SK-N-DZ (cell line): ENCODE results near the gene PALLD.

Source experiments
- DNase-seq: peaks from one replicate; pipeline ENCODE4 v3.0.0-alpha.2; 2015; ENCODE audit warnings: low spot score

Gene PALLD

DNA sequence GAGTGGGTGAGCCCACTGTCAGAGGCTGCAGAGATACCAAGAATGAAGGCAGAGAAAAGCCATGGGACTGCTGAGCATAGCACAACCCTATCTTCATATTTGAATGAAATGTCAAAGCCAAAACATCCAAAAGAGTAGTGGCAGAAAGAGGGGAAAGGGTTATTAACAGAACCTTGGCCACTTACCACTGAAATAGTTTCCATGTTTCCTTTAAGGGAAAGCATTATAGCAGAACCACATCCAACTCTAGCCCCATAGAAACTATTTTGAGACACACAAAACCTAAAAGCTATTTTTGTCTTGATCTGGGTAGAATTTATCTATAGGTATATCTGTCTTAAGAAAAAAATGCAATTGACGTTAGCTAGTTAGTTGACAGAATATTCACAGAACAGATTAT lies 373.2 kb downstream of the PALLD start:
- DNase-seq, result no peak

DNA sequence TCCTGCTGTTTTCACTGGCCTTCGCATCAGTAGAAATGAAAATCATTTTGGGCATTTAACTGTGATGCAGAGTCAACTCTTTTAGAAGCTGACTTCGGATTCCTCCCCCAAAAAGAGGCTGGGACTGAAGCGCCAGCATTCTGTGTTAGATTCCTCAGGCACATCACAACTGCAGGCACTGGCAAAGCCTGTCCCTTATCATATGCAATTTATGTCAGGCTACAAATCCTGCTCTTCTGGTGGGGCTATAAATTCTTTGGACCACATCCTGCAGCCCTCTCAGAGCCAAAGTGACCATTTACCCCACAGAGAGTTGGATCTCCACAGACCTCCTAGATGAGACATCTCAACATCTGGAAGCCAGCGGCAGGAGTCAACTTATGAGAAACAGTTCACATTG lies 374.8 kb downstream of the PALLD start:
- DNase-seq, result no peak

DNA sequence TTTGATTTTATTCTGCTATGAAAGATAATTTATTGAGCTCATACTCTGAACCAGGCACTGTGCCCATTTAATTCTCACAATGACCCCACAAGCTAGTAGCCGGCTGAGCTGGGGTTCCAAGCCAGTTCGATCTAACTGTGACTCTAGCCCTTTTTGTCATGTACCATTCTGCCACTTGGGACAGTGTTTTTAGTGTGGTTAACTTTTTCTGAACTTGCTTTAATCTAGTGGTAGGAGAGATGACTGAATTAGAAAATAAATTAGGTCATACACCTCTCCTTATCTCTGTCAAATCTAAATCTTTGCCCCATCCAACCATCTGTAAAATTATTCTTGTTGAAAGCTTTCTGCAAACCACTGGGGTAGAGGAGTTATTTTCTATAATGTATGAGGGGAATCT lies 377.2 kb downstream of the PALLD start:
- no peak for DNase-seq

DNA sequence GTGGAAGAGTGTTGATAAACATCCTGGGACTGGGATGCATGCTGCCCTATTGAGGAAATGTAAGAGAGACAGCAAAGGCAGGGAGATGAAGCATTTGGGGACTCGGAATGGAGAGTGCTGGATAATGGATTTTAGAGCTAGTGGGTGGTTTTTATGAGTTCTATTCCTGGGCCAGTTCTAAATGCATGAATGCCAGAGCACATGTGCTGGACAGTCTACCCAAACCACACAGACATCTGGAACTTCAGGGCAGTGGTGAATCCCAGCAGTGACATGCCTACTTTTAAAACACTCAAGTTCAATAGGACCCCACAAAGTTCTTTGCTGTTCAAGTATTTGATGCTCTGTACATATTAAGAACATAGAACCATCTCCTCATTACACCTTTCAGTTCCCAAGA lies 379.3 kb downstream of the PALLD start:
- DNase-seq, result no peak

DNA sequence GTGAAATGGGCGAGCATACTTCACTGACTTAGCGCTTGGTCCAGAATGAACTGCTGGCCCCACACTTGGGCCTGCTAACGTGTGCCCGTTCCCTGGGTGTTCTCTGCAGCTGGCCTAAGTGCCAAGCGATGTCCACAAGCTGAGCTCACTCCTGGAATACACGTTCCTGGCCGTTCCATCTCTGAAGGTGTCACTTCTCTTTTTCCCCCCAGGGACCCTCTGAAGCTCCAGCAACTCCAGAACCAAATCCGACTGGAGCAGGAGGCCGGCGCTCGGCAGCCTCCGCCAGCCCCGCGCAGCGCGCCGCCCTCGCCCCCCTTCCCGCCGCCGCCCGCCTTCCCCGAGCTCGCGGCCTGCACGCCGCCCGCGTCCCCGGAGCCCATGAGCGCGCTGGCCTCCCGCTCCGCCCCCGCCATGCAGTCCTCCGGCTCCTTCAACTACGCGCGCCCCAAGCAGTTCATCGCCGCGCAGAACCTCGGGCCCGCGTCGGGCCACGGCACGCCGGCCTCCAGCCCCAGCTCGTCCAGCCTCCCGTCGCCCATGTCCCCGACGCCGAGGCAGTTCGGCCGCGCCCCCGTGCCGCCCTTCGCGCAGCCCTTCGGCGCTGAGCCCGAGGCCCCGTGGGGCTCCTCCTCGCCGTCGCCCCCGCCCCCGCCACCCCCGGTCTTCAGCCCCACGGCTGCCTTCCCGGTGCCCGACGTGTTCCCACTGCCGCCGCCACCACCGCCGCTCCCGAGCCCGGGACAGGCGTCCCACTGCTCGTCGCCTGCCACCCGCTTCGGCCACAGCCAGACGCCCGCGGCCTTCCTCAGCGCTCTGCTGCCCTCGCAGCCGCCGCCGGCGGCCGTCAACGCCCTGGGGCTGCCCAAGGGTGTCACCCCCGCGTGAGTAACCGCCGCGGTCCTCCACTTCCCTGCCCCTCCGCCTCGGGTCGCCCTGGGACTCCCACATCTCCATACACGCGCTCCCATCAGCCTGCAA lies 380.9 kb downstream of the PALLD start:
- DNase-seq, result no peak

DNA sequence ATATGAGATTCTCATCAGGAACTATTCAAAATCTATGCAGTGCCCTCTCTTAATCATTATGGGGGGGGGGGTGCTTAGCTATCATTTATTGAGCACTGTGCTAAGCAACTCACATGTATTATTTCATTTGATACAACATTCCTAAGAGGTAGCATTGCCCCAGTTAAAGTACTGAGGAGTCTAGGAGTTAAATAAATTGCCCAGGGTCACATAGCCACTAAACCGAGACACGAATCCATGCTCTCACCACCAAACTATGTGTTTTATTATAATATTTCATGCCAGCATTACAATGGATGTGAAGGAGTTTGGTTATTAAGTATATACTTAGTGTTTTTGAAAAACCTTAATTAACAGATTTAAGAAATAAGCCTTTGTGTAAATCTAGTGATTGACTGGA lies 381.8 kb downstream of the PALLD start:
- no peak for DNase-seq

DNA sequence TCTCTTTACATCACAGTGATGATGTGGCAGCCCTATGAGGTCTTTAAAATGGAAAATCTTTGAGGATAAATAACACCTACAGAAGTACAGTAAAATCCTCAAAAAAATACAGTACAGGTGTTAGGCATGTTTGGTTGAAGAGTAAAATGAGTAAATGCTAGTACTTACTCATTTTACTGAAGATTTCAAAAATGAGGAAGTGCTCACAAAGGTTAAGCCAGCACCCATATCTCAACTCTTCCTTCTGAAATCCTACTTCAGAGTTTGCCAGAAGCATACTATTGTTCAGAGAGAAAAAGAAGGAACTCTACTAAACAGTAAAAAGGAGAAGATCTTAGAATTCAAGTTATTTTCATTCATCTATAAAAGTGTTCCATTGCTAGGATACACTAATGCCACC lies 382.3 kb downstream of the PALLD start:
- DNase-seq, result no peak

DNA sequence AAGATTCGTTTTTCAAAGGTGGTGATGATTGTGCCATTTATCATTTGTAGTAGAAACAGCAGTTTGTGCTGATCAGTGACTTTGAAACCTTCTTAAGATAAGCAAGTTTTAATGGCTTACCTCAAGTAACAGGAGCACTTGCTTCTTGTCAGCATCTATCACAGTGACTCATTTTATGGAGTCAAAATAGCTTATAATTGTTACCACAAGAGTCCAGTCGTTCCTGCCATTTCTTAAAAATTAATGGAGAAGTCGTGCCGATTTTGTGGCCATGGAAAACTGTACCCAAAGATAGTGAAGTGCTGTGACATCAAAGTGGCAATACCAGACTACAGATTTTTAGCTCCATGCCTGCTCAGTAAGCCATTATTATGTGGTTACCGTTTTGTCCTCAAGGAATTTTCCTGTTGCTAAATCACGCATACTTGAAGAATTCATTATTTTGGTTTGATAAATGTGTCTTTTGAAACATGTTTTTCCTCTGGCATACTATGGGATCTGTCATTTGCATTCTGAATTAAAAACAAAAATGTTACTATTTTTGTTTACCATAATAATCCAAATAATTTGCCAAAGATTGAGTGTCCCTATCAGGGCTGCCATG lies 383.3 kb downstream of the PALLD start:
- DNase-seq, result no peak

DNA sequence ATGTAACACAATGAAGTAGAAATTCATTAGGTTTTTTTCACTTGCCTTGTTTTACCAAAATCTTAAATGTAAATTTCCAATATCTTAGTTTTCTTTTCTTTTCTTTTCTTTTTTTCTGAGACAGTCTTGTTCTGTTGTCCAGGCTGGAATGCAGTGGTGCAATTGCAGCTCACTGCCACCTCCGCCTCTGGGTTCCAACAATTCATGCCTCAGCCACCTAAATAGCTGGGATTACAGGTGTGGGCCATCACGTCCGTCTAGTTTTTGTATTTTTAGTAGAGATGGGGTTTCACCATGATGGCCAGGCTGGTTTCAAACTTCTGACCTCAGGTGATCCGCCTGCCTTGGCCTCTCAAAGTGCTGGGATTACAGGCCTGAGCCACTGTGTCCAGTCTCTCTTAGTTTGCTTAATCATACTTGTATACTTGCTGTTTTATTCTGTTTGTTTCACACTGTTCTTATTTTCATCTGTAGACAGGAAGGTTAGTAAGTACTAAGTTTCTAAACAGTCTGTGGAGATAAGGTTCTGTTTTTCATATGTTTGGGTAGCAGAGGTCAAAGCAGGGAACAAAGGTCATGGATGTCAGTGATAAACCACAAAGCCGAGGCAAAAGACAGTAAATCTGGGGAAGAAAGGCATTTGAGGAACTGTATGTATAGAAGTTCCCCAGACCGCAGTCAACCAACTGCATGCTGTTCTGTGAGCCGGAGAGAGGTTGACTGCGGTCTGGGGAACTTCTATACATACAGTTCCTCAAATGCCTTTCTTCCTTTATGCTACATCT lies 384.2 kb downstream of the PALLD start:
- DNase-seq, result no peak

DNA sequence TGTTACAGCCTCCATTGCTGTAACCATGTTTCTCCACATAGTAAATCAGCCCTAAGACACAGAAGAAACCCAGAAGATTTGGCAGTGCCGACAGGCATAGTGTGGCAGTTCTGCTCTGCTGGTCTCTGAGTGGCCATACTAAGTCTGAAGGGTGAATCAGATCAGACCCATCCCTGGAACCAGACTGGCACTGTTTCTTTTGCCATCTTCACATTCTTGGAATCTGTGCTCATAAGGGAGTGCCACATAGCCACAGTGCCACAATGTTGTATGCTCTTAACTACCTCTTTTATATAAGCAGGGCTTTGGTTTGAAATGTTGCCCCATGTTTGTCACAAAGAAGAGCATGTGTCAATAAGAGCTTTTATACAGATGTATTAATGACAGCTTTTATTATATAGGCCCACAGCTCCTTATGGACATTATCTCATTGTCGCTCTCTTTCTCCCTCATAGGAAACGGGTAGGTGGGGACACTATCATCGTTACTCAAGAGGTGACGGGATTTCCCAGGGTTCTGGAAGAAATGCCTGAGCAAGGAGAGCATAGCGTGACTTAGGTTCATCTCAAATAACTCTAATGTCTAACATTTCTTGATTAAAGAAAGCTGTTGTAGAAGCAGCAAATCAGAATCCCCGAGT lies 385.0 kb downstream of the PALLD start:
- DNase-seq, result no peak

DNA sequence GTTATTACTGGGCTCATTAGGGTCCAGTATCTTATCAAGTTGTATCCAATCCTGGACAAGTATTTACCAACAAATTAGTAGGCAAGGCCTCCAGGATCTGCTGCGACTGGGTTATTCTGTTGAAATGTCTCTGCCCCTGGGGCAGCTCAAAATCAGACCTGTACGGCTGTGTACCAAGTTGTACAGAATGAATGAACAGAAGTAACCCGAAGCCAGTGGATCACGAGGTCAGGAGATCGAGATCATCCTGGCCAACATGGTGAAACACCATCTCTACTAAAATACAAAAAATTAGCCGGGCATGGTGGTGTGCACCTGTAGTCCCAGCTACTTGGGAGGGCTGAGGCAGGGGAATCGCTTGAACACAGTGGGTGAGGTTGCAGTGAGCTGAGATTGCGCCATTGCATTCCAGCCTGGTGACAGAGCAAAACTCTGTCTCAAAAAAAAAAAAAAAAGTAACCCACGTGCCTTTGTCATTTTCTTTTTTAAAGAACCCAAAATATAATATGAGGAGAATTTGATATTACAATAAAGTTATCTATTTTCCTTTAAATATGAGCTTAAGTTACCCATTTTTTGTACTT lies 385.9 kb downstream of the PALLD start:
- no peak for DNase-seq

DNA sequence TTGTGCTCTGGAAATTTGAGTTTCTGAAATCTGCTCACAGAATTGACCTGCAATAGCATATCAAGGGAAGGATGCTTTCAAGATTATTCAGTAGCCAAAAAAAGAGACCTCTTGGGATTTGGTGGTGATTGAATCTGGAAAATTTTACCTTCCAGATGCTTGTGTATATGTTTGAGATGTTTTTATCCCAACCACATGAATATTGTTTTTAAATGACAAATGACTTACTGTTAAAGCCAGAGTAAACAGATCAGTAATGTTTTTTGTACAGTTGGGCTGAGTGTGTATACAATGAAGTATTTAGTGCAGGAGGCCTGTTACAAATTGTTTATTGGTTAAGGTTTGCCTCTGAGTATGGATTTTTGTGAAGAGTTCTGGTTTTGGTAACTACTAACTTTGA lies 386.7 kb downstream of the PALLD start:
- no peak for DNase-seq

DNA sequence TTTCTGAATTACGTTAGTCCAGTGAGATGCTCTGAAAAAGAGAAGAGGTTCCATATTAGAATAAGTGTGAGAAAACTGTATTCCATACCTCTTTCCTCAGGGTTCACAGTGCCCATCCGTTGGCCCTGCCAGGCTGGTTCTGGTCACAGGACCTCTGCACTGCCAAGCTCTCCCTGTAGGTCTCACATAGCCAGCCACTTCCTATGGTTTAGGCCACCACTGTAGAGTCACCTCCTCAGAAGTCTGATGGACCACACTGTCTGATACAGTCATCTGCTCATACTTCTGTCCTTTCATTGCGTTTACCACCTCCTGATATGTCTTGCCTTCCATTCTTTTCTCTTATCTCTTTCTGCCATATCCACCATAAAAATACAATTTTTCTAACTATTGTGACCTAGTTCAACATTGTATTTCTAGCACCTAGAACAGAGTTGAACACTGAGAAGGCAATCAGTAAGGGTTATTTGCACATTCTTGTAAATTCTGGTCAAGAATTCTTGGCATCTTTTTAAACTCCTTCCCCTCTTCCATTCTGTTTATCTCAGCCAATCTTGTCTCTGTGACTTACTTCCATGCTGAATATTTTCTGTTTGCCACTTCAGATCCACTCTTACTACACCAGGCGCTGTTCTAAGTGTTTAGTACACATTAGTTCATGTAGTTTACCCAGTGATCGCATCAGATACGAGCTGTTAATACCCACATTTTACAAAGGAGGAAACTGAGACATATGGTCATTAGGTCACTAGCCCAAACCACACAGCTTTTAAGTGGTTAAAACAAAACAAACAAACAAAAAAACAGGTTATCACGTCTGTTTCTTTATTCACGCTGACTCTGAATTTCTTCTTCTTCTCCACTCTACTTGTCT lies 387.6 kb downstream of the PALLD start:
- DNase-seq, result no peak

DNA sequence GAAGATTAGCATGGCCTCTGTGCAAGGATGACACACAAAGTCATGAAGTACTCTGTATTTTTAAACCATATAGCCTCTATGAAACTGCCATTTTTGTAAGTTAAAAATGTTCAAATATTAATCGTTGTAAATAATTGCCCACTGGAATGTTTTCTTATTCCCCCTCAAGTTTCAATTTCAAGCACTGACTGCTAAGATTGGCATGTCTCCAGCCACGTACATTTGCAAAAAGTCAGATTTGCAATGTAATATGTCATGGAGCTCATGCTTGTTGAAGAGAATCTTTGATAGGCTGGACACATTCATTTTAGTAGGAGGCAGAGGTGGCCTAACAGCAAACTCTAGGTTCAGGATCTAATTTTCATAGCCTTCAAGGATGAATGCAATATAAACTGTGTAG lies 388.5 kb downstream of the PALLD start:
- DNase-seq, result no peak

DNA sequence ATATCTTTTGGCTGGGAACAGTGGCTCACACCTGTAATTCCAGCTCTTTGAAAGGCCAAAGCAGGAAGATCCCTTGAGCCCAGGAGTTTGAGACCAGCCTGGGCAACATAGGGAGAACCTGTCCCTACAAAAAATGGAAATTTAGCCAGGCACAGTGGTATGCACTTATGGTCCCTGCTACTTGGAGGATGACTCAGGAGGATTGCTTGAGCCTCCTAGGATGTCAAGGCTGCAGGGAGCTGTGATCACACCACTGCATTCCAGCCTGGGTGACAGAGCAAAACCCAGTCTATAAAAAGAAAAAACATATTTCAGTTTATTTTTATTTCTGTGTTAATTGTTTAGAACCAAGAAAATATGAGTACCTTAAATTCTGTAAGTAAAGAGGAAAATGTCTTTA lies 389.5 kb downstream of the PALLD start:
- DNase-seq, result no peak

DNA sequence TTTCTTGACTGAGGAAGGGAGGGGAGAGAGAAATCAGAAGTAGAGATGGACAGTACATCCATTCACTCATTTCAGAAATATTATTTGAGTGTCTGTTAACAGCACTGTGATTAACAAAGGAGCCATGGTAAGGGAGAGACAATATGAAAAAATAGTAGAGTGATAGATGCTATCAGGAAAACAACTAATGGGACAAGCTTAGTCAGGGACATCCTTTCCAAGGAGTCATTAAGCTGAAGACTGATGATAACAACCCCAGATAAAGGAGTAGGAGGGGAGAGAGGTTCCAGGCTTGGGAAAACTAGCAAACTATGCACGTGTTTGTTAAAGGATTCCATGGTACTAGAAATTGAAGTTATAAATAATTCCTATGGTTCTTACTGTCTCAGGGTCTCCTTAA lies 391.0 kb downstream of the PALLD start:
- DNase-seq, result no peak

DNA sequence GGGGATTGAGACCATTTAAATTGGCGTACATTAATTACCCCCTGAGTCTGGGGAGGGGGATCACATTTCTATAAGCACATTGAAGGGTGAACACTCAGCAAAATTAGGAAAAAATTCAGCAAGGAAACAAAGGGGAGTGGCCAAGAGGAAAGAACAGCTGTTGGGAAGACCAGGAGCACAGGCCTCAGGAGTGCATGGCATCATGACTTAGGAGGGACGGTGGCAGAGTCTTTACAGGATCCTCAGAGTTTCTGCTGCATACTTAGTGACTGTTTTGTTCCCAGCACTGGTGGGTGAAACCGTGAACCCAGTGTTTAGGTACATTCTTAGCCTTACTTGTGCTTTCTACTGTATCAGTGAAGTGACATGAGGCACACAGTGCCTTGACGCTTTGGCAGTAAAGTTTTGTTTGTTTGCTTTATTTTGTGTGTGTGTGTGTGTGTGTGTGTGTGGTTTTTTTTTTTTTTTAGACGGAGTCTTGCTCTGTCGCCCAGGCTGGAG lies 391.9 kb downstream of the PALLD start:
- DNase-seq, result no peak

DNA sequence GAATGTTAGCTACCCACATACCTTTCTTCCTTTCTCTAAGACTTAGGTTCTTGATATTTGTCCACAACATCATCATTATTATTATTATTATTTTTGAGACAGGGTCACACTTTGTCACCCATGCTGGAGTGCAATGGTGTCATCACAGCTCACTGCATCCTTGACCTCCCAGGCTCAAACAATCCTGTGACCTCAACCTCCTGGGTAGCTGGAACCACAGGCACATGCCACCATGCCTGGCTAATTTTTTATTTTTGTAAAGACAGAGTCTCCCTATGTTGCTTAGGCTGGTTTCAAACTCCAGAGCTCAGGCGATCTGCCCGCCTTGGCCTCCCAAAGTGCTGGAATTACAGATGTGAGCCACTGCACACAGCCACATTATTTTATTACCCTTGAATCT lies 394.2 kb downstream of the PALLD start:
- DNase-seq, result no peak

DNA sequence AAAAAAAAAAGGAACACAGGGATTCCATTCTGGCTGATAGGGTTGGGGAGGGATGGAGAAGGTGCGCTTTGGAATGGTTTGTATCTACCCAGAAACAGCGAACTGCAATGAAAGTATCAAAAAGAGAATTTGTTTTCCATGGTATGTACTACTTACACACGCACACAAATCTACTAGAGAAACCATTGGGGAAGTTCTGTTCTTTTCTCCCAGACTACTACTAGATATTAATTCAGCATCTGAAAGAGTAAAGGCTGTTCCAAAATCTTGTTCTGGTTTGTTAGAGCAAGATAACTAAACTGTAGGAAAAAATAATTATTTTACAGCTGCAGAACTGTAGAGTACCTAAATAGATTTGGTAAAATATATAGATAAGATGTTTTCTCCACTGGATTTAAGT lies 394.8 kb downstream of the PALLD start:
- DNase-seq, result no peak

DNA sequence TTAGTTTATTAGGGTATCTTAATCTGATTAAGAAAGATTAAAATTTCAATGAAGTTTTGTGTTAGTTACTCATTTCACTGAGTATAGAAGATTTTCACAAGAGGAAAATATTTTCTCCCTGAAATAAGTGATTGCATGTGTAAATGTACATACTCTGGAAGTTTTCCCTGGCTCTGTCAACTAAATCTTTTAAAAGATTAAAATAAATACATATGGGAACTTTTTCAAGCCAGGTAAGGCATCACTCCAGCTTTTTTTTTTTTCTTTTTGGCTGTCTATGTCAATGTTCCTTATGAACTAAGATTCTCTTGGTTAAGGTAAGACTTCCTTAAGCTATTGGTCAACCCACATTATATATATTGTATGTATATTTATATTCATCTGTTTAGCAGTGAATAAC lies 395.6 kb downstream of the PALLD start:
- DNase-seq, result no peak
